ENCODE measurements around the gene PRDX6.
"Not testable (repeated sequence)": the region's sequence is repeated elsewhere in the genome, so short reads cannot be mapped to it uniquely, and the experiment has no call there.

The PRDX6 gene

DNA sequence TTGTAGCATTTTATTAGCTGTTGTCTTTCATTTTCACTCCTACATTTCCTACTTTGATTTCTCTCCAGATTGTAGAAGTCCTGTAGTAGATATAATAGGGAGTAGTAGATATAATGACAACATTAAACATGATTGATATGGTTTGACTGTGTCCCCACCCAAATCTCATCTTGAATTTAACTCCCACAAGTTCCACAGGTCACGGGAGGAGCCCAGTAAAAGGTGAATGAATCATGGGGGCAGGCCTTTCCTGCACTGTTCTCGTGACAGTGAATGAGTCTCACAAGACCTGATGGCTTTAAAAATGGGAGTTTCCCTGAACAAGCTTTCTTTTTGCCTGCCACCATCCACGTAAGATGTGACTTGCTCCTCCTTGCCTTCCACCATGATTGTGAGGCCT, 7.5 kb upstream of the PRDX6 start:
- no peak for DNase-seq

DNA sequence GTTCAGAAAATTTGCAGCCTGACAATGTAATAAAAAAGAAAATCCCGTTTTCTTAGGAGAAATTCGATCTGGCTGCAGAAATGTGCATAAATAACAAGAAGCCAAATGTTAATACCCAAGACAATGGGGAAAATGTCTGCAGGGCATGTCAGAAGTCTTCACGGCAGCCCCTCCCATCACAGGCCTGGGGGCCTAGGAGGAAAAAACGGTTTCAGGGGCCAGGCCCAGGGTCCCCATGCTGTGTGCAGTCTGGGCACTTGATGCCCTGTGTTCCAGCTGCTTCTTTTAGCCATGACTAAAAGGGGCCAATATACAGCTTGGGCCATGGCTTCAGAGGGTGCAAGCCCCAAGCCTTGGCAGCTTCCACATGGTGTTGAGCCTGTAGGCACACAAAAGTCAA, 6.5 kb upstream of the PRDX6 start:
- no peak for DNase-seq

DNA sequence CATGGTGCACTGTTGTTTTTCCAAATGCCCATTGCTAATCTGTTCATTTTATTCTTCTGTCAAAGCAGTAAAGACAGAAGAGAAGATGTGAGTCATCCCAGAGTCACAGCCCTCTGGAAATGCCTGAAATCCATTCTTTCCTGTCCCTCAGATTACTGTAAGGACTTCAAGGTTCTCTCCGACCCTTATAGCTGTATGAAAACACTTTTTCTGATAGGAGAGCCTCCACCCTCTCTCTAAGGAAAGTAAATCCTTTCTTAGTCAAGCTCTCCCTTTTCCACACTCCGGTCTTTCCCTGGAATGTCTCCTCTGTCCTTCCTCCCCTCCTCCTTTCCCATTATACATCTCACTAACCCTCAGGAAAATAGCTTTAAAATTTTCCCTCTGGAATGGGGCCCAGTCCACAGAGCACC, 3.5 kb upstream of the PRDX6 start:
- DNase-seq: no peak

DNA sequence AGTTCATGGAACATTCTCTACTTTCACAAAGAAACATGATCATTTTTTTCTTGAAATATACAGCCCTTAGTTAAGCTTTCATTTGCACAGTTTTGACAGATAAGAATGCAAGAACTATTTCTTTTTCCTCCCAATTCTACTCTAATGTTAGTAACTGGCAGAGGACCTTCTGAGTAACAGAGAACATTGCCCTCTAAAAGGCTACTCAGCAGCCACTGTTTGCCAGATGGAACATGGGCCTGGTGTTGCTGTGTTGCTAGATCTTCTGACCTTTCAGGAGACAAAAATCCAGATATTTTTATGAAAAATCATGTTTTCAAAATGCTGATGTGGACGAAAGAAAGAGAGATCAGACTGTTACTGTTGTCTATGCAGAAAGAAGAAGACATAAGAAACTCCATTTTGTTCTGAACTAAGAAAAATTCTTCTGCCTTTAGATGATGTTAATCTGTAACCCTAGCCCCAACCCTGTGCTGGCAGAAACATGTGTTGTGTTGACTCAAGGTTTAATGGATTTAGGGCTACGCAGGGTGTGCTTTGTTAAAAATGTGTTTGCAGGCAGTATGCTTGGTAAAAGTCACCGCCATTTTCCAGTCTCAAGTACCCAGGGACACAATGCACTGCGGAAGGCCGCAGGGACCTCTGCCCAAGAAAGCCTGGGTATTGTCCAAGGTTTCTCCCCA, 2.9 kb upstream of the PRDX6 start:
- no peak for DNase-seq

DNA sequence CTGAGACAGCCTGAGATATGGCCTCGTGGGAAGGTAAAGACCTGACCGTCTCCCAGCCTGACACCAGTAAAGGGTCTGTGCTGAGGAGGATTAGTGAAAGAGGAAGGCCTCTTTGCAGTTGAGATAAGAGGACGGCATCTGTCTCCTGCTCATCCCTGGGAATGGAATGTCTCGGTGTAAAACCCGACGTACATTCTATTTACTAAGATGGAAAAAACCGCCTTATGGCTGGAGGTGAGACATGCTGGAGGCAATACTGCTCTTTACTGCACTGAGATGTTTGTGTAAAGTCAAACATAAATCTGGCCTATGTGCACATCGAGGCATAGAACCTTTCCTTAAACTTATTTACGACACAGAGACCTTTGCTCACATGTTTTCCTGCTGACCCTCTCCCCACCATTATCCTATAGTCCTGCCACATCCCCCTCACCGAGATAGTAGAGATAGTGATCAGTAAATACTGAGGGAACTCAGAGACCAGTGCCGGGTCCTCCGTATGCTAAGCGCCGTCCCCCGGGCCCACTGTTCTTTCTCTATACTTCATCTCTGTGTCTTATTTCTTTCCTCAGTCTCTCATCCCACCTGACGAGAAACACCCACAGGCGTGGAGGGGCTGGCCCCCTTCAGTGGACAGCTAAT, 2.2 kb upstream of the PRDX6 start:
- not testable (repeated sequence) for DNase-seq

DNA sequence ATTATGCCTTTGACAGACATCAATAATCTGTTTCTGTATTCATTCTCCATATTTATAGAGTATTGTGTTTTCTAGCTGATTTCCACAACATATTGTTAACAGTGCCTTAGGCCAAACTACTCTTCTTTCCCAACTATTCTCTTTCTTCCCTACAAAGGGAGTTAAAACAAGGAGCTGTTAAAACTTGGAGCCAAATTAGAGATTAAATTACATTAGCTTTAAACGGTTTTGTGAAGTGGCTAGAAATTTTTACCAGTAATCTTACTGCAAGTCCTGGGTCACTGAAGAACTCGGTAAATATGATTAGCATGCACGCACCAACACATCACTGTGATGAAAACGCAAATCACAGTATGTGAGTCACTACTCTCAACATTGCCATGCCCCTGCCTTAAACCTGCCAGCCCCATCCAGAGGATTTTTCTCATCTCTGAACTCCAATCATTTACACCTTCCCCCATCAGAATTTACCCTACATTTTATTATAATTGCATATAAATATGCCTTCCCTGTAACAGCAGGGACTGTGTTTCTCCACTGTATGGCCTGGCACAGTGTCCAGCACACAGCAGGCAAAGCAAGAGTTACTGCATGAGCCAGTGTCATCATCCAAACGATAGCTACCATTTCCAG, 1.5 kb upstream of the PRDX6 start:
- DNase-seq: no peak

DNA sequence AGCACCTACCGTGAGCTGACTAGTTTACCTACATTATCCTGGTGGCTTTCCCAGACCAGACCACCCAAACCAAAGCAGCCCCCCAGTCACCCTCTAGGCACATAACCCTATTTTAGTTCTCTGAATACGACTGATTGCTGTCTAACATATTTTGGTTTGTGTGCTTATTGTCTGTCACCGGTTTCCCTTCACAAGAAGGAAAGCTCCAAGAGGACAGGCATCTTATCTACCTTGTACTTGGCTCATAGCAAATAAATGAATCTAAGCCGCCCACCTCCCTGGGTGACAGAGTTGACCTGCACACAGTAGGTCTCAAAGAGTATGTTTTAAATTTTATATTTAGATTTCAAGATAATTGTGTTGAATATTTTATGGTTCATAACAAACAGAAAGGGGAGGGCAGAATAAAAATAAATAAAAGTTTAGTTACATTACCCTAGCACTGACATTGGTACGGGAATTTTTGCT, 904 bp upstream of the PRDX6 start:
- DNase-seq: no peak

DNA sequence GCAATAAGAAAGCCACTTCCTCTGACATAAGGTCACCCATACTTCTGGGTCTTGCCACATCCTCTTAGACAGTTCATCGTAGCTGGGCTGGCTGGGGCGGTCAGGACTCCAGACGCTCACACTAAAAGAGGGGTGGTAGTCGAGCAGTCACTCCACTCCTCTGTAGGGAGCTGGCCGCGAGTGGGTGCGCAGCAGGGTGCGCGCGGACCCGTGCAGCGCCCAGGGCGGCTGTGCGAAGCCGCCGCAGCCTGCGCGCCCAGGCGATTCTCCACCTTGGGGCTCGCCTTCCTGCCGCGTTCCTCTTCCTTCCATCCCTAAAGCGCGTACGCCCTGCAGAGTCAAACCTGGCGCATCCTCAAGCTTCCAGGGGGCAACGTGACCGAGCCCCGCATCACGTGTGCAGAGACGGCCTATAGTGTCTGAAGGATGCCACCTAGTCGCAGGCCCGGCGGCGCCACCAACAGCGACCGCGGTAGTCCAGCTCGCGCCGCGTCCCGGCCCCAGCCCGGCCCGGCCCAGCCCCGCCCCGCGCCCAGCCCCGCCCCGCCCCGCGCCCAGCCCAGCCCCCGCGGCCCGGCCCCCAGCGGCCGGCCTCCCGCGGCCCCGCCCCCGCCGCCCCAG, 360 bp upstream of the PRDX6 start:
- peak; percentile 76 for DNase-seq

DNA sequence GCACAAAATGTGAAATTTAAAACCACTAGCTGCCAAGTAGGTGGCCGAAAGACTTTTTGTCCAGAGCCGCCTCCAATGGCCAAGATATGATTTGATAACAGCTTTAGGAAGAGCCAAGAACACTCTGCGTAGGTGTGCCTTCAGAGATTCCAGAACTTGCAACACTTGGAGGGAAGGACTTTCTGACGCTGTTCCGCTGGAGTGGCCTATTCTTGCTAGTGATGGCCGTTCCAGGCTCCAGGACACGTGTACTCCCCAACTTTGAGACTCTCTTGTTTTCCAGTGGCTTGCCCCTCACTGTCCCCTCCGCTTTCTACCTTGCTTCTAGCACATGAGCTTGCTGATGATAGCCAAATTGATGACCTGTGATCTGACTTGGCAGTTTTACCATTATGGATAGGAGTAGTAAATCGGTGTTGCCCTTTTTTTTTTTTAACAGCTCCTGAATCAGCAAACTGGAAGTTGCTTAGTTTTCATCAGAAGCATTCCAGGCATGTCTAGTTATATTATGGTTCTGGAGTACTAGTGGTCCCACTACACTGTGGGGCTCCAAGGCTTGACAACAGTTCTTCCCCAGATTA, 1.0 kb downstream of the PRDX6 start:
- no peak for DNase-seq

DNA sequence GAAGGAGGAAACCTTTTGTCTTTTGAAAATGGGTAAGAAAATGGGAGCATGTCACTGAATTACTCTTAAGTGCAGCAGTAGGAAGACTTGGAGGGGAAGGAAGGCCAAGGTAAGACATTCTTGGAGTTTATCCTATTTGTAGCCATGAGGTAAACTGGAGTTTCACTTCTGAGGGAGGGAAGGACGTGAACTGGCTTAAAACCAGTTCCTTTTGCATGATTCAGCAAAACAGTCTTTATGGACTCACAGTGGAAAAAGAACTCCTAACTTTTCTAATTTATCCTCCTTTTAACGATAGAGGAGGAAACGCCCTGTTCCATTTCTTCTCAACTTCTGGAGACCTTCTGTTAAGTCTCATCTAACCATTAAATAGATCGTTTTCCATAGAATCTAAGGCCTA, 2.5 kb downstream of the PRDX6 start:
- DNase-seq: no peak

DNA sequence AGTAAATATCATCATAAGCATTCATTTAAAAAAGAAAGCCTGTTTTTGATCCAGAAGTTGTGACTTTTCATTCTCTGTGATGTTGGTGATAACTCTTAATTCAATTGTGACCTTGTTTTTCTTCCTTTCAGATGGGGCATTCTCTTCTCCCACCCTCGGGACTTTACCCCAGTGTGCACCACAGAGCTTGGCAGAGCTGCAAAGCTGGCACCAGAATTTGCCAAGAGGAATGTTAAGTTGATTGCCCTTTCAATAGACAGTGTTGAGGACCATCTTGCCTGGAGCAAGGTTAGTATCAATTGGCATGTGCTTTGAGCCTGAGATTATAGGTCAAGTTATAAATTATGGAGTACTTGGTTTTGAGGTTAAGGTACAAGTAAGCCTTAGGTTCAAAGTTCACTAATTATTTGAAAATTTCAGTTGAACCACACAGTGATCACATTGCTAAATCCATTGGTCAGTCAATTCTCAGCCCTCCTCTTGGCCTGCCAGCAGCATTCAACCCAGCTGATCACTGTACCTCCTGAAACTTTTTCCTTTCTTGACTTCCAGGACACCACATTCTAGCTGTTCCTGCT, 4.1 kb downstream of the PRDX6 start:
- DNase-seq: no peak

DNA sequence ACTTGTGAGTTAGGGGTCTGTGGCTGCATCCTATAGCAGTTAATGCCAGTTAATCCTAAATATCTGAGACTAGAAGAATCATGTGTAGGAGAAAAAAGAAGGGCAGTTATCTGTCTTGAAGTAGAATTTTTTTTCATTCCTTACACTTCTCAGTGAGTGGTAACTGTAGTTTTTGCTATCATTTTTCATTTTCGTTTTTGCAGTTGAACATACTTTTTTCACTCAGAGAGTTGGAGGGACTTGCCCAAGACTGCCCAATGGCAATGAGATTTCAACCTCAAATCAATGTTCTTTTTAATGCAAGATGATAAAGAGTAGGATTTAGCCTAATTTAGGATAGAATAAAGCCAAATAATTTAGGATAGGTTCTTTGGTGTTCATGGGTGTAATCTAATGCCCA, 5.5 kb downstream of the PRDX6 start:
- DNase-seq: no peak

DNA sequence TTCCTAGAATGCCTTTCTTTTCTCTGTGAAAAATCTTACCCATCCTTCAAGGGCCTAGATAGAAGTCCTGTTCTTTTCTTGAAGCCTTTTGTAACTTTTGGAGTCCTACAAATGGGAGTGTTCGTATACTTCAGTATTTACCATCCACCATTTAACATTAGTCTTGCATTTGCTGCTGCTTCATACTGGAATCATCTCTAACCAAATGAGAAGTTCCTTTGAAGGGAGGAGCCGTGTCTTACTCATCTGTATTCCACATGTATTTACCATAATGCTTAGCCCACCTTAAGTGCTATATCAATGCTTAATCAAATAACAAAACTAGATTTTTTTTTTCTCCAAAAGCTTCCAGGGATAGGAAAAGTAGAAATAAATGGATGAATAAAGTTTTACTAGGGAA, 7.1 kb downstream of the PRDX6 start:
- DNase-seq: no peak

DNA sequence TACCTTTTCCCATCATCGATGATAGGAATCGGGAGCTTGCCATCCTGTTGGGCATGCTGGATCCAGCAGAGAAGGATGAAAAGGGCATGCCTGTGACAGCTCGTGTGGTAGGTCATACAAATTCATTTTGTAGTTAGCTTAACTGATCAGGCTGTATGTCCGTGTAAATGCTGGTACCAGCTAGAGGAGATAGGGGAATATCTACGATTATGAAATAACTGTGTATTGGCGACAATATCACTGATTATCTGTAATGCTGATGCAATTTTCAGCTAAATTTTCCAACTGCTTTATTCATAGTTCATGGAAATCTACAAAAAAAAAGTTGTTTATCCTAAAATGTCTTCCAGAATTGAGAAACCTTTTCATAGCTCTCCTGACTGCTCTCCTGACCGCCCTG, 8.3 kb downstream of the PRDX6 start:
- DNase-seq: no peak

DNA sequence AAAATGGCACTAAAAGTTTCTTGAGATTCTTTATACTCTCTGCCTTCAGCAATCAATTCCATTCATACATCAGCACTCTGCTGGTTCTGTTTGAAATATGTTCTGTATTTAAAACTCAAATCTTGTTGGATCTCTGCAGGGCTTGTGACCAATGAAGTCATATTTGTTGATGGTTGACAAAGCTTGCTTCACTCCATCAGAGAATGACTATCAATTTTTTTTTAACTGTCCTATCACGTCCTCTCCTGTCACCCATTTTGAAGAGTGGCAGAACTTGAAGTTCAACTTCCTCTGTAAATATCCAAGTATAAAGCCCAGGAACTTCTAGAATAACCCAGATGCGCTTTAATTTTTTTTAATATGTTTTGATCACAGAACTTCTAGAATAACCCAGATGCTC, 10.9 kb downstream of the PRDX6 start:
- DNase-seq: no peak

DNA sequence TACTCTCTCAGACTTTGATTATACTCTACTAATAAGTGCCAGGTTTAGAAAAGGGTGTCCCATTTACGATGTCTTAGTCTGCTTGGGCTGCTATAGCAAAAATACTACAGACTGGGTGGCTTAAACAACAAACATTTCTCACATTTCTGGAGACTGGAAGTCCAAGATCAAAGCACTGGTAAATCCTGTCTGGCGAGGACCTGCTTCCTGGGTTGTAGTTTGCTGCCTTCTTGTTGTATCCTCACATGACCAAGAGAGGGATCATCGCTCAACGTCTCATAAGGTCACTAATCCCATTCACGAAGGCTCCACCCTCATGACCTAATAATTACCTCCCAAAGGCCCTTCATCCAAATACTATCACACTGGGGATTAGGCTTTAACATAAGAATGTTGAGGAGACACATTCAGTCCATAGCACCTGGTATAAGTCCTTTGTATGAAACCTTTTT, 12.0 kb downstream of the PRDX6 start:
- no peak for DNase-seq

DNA sequence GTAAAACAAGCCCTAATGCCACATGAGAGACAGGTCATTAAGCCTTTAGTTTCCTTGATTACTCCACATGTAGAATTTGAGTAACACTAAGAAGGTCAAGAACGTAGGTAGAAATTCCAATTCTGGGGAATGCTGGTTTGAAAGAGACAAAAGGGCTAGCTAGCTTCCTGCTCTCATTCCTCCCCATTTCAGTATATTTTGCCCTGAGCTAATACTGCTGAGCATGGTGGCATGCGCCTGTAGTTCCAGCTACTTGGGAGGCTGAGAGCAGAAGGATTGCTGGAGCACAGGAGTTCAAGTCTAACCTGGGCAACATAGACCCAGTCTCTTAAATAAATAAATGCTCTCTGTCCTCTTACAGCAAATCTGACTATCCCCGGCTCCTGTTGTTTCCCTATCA, 12.8 kb downstream of the PRDX6 start:
- no peak for DNase-seq

DNA sequence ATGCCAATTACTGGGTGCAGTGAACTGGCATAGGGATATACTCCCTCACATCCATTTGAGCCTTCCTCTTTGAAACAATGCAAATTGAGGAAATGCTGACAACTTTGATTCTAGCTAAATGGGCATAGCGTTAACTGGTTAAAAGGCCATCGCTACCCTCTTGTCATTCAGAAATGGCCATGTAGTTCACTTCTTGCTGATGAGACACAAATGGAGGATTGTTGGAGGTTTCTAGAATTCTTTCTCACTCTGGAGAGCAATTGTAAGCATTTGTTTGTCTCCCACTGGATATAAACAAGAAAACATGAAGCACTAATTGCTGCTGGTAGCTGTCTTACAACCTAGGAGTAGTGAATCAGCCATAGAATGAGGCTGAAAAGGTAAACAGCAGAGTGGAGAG, 14.4 kb downstream of the PRDX6 start:
- no peak for DNase-seq

DNA sequence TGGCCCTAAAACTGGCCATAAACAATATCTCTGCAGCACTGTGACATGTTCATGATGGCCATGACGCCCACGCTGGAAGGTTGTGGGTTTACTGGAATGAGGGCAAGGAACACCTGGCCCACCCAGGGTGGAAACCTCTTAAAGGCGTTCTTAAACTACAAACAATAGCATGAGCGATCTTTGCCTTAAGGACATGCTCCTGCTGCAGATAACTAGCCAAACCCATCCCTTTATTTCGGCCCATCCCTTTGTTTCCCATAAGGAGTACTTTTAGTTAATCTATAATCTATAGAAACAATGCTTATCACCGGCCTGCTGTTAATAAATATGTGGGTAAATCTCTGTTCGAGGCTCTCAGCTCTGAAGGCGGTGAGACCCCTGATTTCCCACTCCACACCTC, 16.0 kb downstream of the PRDX6 start:
- DNase-seq: not testable (repeated sequence)

DNA sequence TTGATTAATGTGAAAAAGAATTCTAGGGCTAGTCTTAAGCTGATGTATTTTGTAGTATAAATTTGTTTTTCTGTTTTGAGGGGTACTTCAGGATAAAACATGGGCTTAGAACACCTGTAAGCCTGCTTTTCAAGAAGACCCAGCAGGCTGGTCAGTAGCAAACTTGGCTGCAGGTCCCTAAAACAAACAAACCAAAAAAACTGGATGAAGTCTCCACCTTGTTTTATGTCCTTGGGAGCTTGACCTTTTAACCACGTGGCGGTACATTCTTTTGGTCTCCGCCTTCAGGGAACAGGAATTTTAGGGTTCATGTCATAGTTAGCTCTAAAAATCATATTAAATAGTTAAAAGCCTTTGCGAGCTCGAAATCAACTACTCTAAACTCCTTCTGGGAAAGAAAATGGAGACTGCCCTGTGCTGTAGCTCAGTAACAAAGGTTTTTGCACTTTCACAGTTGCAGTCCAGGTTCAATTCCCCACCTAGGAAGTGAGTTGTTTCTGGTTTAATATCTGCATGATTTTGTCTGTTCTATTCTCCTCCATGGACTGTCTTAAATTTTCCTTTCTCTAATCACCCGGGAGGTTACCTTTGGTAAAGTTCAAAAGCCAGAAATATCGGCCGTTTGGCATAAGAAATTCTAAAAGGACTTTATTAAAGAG, 18.6 kb downstream of the PRDX6 start:
- DNase-seq: no peak

DNA sequence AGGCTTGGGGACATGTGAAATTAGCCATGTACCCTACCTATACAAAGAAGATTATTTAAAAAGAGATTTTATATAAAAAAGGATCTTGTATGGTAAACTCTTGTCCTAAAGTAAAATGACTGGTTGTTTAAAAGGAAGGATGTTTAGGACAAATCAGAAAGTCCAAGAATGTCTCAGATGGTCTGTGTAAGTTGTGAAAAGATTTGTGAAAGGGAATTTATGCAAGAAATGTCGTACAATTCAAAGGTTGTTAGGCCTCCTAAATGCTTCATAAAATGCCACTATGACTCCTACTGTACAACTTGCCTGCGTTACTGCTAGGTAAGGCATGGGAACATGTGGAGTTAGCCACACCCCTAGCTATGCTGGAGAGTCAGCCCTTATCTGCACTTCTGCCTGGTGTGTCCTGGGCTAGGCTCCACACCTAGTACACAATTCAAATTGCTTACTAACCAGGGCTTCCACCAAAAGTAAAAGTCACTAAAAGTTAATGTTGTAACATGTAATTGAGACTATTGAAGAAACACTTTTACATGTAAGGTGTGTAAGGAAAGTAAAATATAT, 19.7 kb downstream of the PRDX6 start:
- DNase-seq: no peak

DNA sequence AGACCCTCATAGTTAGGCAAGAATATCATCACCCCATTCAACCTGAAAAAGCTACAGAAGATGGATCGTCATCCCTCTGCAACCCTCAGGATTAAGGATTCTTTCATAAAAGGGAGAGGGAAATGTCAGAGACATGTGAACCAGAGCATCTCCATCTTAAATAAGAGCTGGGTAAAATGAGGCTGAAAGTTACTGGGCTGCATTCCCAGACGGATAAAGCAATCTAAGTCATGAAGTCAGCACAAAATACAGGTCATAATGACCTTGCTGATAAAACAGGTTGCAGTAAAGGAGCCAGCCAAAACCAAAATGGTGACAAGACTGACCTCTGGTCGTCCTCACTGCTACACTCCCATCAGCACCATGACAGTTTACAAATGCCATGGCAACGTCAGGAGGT, 22.6 kb downstream of the PRDX6 start:
- DNase-seq: no peak

Measured in activated gamma-delta T cell (primary cell).